HT1080 (cell line): ENCODE measurements around the gene HIGD1A. TPM values are rescaled to one million over a fixed set of nuclear protein-coding genes. Genes with fewer than 3 reads are reported as not detected.
"Not testable (repeated sequence)": the region's sequence is repeated elsewhere in the genome, so short reads cannot be mapped to it uniquely, and the experiment has no call there.

Experiments
- DNase-seq: peaks from one replicate; pipeline ENCODE4 v3.0.0-alpha.2; 2015; ENCODE audit warnings: low read depth
- total RNA-seq: library from RNA; depleted of rRNA; stranded (reverse); fragments of >200 nt; shearing (Covaris generic); gene quantifications from 2 replicates; pipeline ENCODE4 v1.2.3, GENCODE V29; 2014

HIGD1A gene
- total RNA-seq, 1 experiment from 2014 or later, result 132 TPM

DNA sequence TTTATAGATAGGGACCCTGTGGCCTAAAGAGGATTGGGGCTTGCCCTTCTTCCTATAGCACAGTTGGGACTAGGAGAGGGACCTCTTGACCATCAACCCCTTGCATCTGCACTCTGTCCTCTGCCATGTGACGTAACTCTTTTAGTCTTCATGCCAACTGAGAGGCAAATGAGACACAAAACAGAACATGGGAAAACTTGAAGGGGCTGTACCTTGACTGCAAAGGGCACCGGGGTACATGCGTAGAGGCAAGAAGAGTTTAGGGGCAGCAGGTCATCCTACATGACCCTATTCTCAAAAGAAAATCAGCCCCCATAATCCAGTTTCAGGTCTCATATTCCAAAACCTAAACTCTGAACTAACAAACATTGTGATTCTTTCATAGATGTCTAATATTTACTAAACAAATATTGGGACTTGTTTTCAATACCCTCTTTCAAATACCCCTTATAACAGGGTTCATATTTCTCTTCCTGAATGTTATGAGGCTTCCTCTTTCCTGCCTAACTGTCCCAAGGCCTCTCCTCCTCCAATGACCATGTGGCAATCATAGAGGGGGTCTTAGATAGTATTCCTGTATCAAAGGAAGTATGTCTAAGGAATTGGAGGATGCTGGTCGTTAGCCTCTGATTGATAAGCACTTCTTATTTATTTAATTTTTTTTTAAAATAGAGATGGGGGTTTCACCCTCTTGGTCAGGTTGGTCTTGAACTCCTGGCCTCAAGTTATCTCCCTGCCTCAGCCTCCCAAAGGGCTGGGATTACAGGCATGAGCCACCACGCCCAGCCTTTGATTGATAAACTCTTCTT lies 25.5 kb upstream of the HIGD1A start:
- no peak for DNase-seq

- DNase-seq, result no peak
Observed at GRCh38 chr3:42829083-42829627, 24.9 kb upstream of the HIGD1A start.

- DNase-seq, result no peak
Observed at GRCh38 chr3:42827654-42828053, 23.4 kb upstream of the HIGD1A start.

DNA sequence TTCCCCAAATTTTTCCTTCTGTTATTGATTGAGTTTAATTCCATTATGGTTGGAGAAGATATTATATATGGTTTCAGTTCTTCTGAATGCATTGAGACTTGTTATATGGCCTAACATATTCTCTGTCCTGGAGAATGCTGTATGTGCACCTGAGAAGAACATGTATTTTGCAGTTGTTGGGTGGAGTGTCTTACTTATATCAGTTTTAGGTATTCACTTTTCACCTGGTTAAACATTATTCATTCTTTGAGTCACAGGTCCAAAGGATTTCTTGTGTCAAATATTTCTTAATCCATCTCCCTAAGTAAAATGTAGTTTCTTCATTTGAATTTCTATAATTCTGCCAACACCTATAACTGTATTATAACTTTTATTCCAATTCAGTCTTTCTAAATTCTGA lies 22.7 kb upstream of the HIGD1A start:
- DNase-seq, result no peak

DNA sequence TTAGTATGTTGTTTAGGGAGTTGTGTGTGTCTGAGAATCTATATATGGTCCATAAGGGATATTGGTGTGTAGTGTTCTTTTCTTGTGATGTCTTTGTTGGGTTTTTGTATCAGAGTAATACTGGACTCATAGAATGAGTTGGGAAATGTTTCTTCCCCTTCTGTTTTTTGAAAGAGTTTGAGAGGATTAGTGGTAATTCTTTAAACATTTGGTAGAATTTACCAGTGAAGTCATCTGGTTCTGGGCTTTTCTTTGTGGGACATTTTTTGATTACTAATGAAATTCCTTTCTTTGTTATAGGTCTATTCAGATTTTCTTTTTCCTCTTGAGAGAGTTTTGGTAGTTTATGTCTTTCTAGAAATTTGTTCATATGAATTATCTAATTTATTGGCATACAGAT lies 21.9 kb upstream of the HIGD1A start:
- no peak for DNase-seq

GRCh38 chr3:42823351-42823750 lies 19.1 kb upstream of the HIGD1A start:
- DNase-seq, result no peak

DNA sequence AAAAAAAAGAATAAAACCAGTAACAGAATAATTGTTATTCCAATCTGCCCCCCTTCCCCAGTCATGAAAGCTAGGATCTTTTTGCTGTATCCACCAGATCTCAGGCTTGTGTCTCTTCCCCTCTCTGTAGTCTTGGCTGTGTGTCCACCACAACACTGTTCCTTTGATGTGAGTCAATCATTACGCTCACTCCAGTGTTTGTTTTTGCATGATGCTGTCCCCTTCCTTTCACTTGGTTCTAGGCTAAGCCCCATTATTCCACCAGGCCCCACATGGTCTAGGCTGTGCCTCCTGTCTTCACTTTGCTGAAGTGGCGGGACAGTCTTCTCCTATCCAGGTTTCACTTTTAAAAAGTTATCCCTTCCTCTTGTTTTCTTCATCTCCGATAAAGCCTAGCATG lies 18.5 kb upstream of the HIGD1A start:
- DNase-seq, result peak; percentile 43

DNA sequence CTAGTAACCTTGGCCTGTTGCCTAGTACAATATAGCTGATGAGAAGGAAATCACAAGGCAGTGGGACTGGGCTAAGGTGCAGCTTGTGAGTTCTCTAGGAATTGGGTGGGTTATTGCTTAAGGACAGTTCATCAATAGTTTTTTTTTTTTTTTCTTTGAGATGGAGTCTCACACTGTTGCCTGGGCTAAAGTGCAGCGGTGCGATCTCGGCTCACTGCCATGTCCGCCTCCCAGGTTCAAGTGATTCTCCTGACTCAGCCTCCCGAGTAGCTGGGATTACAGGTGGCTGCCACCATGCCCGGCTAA lies 16.4 kb upstream of the HIGD1A start:
- DNase-seq, result no peak

DNA sequence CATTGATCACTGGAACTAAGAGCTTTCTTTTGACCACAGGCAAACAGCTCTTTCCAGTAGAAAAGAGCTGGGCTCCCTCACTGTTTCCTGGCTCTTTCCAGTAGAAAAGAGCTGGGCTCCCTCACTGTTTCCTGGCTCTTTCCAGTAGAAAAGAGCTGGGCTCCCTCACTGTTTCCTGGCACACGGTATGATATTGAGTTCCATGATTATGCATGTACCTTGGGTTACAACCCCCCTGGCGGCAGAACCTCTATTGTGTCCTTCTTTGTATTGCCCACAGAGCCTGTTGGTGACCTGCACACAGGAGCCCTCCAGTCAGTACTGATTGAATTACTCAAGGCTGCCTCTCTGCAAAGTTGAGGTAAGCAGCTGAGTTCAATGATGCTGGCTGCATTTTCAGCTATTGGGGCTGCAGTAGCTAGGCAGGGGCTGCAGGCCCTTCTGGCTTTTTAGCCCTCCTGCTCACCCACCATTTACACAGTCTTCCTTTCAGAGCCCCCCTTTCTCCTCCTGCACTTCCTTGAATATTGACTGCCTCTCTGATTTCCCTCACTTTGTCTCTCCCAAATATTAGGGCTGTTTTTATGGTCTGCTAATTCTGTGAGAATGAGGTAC lies 15.2 kb upstream of the HIGD1A start:
- no peak for DNase-seq

- no peak for DNase-seq
Observed at GRCh38 chr3:42815826-42816225, 11.5 kb upstream of the HIGD1A start.

DNA sequence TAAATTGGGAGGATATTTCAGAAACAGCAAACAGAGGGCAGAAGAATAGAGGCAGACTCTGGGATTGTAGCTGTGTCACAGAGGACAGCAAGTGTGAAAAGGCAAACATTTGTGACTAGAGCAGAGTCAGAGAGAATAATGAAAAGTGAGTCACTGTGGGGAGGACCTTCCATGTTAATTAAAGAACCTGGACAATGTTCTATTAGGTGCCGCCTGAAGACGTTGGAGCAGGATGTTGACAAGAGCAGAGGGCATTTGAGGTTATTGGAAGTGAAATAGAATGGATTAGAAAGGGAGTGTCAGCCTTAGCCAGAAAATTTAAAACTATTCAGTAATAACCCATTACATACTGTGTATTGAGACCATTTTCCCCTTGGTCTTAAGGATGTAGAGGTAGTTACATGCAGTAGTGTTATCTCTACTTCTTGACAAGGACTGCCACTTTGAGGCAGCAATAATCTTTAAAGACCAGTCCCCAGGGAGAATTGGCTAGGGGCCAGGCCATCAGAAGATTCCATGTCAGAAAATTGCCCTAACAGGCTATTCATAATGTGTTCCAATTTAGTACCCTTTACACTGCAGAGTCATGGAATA lies 10.7 kb upstream of the HIGD1A start:
- DNase-seq, result no peak

DNA sequence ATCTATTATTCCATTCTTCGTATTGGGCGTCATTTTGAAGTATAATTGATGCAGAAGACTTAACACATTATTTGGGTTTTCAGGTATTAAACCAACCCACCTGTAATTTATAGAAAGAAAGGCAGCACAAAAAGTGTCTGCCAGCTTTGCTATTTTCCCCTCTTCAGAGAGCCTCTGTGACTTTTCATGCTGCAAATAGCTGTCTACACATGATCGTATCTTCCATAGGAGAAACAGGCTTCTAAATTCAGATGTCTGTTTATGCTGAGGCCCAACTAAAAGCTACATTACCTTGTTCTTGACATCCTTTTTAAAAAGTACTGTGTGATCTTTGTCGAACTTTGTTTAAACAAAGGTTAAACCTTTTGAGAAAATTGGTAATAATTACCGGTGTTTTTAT lies 10.0 kb upstream of the HIGD1A start:
- no peak for DNase-seq

- DNase-seq, result not testable (repeated sequence)
Observed at GRCh38 chr3:42811118-42811883, 7.0 kb upstream of the HIGD1A start.

- not testable (repeated sequence) for DNase-seq
Observed at GRCh38 chr3:42810706-42811105, 6.4 kb upstream of the HIGD1A start.

- DNase-seq, result no peak
Observed at GRCh38 chr3:42809202-42809601, 4.9 kb upstream of the HIGD1A start, which contains the start of gene ACKR2. Gene ACKR2, plus strand, starts transcription at chr3:42809445. Its CDS starts 55,058 bp downstream, at chr3:42864503.

- no peak for DNase-seq
Observed at GRCh38 chr3:42807929-42808328, 3.6 kb upstream of the HIGD1A start.

- DNase-seq, result no peak
Observed at GRCh38 chr3:42805141-42805821, 991 bp upstream of the HIGD1A start.

- DNase-seq, result no peak
Observed at GRCh38 chr3:42804831-42805132, 492 bp upstream of the HIGD1A start.

- peak; percentile 41 for DNase-seq
Observed at GRCh38 chr3:42803414-42804105, 730 bp downstream of the HIGD1A start.

GRCh38 chr3:42802876-42803413 lies 1.3 kb downstream of the HIGD1A start:
- no peak for DNase-seq
